ENCODE measurements around the gene GMDS. TPM values are rescaled to one million over a fixed set of nuclear protein-coding genes. Genes with fewer than 3 reads are reported as not detected.

GMDS gene
- total RNA-seq, 2 experiments from 2014 or later: 13.9 to 16.4 TPM

DNA sequence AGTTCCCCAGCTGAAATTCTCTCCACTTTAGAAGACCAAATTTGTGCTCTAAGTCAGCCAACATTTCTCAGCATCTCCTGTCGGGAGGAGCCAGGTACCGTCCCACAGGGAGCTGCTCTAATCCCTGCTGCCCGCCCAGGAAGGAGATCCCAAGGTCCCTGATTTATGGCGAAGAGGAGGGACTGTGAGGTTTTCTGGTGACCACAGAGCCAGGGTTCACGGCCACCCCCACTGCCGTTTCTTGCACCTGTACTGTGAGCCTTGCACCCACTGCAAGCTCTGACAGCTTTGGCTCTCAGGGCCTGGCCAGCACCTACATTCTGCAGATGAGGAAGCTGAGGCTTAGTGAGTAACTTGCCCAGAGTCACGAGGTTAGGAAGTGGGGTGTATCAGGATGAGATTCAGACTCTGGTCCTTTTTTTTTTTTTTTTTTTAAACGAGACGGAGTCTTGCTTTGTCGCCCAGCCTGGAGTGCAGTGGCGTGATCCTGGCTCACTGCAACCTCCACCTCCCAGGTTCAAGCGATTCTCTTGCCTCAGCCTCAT, 600.8 kb downstream of the GMDS start:
- Mint-ChIP-seq H3K9me3 (no peaks in the 10 kb centered on the region), H3K4me3 (no peak overlapping the region), H3K4me1 (ENCODE audit: low read depth) (no peaks in the 10 kb centered on the region), H3K27me3 (no peaks in the 10 kb centered on the region), H3K36me3 (ENCODE audit: low read depth) (no peaks in the 10 kb centered on the region), H3K27ac (no peak overlapping the region)
- H3K27me3 ChIP-seq (ENCODE audit: control insufficient read depth in 1 of 2, insufficient read depth in 2 of 2, low read length in 2 of 2): no peaks in the 10 kb centered on the region
- no peaks in the 10 kb centered on the region for H3K9me3 ChIP-seq (ENCODE audit: control insufficient read depth in 1 of 2, insufficient read depth in 1 of 2, low read length in 2 of 2)
- ChIA-PET CTCF (no interaction called here), POLR2A (no interaction called here)
- no peaks in the 10 kb centered on the region for H3K36me3 ChIP-seq (ENCODE audit: insufficient read depth, low read length)
- no peak overlapping the region for H3K4me3 ChIP-seq (ENCODE audit: low read length)
- H3K4me1 ChIP-seq (ENCODE audit: insufficient read depth, low read length): no peaks in the 10 kb centered on the region
- ATAC-seq (ENCODE audit: poor library complexity): no peak
- intact Hi-C loops (cut with DNase I, micrococcal nuclease): no loop called here
- no peak overlapping the region for H3K27ac ChIP-seq (ENCODE audit: low read depth in 1 of 2, low read length in 2 of 2)
- TF ChIP-seq, protein P1, sequence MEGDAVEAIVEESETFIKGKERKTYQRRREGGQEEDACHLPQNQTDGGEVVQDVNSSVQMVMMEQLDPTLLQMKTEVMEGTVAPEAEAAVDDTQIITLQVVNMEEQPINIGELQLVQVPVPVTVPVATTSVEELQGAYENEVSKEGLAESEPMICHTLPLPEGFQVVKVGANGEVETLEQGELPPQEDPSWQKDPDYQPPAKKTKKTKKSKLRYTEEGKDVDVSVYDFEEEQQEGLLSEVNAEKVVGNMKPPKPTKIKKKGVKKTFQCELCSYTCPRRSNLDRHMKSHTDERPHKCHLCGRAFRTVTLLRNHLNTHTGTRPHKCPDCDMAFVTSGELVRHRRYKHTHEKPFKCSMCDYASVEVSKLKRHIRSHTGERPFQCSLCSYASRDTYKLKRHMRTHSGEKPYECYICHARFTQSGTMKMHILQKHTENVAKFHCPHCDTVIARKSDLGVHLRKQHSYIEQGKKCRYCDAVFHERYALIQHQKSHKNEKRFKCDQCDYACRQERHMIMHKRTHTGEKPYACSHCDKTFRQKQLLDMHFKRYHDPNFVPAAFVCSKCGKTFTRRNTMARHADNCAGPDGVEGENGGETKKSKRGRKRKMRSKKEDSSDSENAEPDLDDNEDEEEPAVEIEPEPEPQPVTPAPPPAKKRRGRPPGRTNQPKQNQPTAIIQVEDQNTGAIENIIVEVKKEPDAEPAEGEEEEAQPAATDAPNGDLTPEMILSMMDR (IDR thresholded peaks at IDR 0.05): no peak
- no peak for DNase-seq

DNA sequence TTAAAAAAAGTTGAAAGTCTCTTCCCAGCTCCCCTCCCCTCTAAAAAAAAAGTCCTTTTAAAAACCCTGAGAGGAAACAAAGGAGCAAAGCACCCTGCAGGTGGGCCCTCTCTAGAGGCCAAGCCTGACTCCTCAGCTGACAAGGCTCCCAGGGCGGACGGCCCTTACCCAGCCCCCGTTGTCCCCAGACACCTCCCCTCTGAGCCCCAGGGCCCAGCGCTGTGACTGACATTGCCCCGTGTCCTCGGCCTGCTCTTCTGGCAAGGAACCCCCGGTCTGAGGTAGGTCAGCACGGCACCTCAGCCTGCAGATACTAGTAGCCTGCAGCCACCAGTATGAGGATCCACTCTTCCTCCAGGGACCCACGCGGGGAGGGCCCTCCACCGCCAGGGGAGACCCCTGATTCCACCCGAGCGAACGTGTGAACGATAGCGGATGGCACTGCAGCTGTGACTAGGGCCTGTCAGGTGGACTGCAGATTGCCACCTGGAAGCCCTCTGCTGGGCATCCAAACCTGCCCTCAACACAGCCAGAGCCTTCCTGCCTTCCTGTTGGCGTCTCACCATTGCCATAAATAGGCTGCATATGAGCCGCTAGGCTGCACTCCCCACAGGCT, 601.5 kb downstream of the GMDS start:
- Histone ChIP-seq H3K27me3 (ENCODE audit: control insufficient read depth in 1 of 2, insufficient read depth in 2 of 2, low read length in 2 of 2) (no peaks in the 10 kb centered on the region), H3K4me3 (ENCODE audit: low read length) (no peak overlapping the region), H3K27ac (ENCODE audit: low read depth in 1 of 2, low read length in 2 of 2) (no peak overlapping the region), H3K4me1 (ENCODE audit: insufficient read depth, low read length) (no peaks in the 10 kb centered on the region), H3K9me3 (ENCODE audit: control insufficient read depth in 1 of 2, insufficient read depth in 1 of 2, low read length in 2 of 2) (no peaks in the 10 kb centered on the region), H3K36me3 (ENCODE audit: insufficient read depth, low read length) (no peaks in the 10 kb centered on the region)
- H3K27me3 Mint-ChIP-seq: no peaks in the 10 kb centered on the region
- intact Hi-C loops (cut with DNase I, micrococcal nuclease): no loop called here
- ChIA-PET POLR2A (no interaction called here), CTCF (no interaction called here)
- H3K27ac Mint-ChIP-seq: no peak overlapping the region
- TF ChIP-seq, protein P1 (IDR thresholded peaks at IDR 0.05): no peak
- H3K36me3 Mint-ChIP-seq (ENCODE audit: low read depth): no peaks in the 10 kb centered on the region
- DNase-seq: no peak
- ATAC-seq (ENCODE audit: poor library complexity): no peak
- no peaks in the 10 kb centered on the region for H3K9me3 Mint-ChIP-seq
- H3K4me1 Mint-ChIP-seq (ENCODE audit: low read depth): no peaks in the 10 kb centered on the region
- H3K4me3 Mint-ChIP-seq: no peak overlapping the region

DNA sequence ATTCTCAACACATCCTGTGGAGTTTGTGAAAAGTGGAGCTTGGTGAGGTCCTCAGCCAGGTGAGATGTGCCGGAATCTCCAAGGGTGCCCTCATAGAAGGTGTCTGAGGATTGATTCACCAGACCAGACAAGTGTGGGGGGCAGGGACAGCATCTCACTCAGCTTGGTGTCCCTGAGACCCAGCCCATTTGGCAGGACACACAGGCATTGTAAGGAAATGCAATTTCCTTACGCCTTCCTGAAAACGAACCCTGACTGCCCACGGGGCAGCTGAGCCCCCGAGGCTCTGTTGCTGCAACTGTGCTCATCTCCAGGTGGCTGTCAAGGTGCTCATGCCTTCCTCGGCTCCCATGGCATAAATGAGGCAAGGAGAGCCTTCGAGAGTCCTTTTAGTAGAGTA, 602.3 kb downstream of the GMDS start:
- Histone ChIP-seq H3K9me3 (ENCODE audit: control insufficient read depth in 1 of 2, insufficient read depth in 1 of 2, low read length in 2 of 2) (no peaks in the 10 kb centered on the region), H3K4me3 (ENCODE audit: low read length) (no peak overlapping the region), H3K36me3 (ENCODE audit: insufficient read depth, low read length) (no peaks in the 10 kb centered on the region), H3K27me3 (ENCODE audit: control insufficient read depth in 1 of 2, insufficient read depth in 2 of 2, low read length in 2 of 2) (no peaks in the 10 kb centered on the region), H3K4me1 (ENCODE audit: insufficient read depth, low read length) (no peaks in the 10 kb centered on the region), H3K27ac (ENCODE audit: low read depth in 1 of 2, low read length in 2 of 2) (no peak overlapping the region)
- CTCF ChIA-PET: no interaction called here
- Mint-ChIP-seq H3K4me1 (ENCODE audit: low read depth) (no peaks in the 10 kb centered on the region), H3K4me3 (no peak overlapping the region), H3K27ac (no peak overlapping the region), H3K36me3 (ENCODE audit: low read depth) (no peaks in the 10 kb centered on the region), H3K27me3 (no peaks in the 10 kb centered on the region), H3K9me3 (no peaks in the 10 kb centered on the region)
- ATAC-seq (ENCODE audit: poor library complexity) (no peak), DNase-seq (no peak)
- POLR2A ChIA-PET: no interaction called here
- intact Hi-C loops (cut with DNase I, micrococcal nuclease): no loop called here
- TF ChIP-seq, protein P1 (IDR thresholded peaks at IDR 0.05): no peak

All from CD4-positive, alpha-beta T cell (primary cell).